SKM-1 treated with dmso at 0.1 percent for 144 hours (cell line): Measurements from ENCODE around the gene KRT32.

Source experiments
- DNase-seq: peaks from one replicate; lab custom pipeline; 2025; ENCODE audit not compliant: unreplicated experiment; lab: John Stamatoyannopoulos, UW

KRT32 gene

GRCh38 chr17:41466988-41467387, at the start of gene KRT32:
KRT32 (minus strand) TSS chr17:41467386; CDS start chr17:41467325, 61 bp downstream.
- no peak for DNase-seq

GRCh38 chr17:41516830-41517283, 49.7 kb upstream of the KRT32 start:
- DNase-seq = no peak

DNA sequence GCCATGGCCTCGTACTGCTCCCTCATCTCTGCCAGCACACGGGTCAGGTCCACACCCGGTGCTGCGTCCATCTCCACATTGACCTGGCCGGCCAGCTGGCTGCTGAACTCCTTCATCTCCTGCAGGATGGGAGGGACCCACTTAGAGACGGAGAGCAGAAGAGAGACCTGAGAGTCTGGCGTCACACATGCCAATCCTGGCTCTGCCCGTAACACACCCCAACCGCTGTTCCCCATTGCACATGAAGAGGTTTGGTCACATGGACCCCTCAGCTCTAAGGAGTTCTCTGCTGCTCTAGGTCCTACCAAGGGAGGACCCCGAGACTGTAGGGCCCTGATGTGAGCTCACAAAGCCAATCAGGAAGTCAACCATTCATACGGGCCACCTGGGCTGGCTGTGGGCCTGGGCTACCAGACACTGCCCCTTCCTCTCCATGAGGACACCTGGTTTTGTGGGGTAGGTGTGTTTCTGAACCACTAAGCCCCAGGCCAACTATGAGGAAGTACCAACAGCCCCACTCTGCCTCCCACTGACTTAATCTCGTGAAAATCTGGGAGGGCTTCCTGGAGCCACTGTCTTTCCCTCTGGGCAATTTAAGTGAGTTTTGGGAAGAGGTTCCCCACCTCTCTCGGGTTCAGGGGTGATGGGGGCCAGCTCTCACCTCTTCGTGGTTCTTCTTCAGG, 49.1 kb upstream of the KRT32 start:
- DNase-seq = no peak

DNA sequence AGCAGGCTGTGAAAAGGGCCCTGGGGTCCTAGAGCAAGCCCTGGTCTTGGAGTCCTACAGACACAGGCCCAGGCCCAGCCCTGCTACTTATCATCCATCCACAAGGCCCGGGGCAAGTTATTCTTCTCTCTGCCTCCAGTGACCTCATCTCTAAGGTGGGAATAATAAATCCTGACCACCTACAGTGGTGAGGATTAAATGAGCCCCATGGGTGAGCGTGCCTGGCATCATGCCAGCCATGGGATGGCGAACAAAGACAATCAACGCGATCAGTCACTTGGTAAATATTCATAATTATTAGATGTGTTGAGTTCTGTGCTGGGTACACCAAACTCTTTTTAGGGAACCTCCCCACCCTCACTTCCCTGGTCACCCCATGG, 46.0 kb upstream of the KRT32 start:
- no peak for DNase-seq

GRCh38 chr17:41512546-41513167, 45.5 kb upstream of the KRT32 start:
- peak; percentile 29 for DNase-seq

GRCh38 chr17:41511716-41512115, 44.5 kb upstream of the KRT32 start:
- no peak for DNase-seq

DNA sequence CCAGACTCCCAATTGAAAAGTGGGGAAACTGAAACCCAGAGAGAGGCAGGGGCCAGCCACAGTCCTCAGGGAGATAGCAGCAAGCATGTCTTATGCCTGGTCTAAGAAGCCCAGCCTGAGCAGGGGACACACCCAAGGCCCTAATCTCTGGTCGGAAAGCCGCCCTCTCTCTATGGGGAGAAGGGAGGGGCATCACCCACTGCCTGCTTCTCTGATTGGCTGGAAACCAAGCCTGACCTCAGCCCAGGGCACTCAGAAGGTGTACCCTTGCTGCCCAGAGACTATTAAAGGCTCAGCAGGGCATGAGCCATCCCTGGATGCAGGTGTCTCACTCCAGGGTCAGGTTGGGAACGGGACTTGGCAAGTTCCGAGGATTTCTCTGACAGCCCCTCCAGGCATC, 43.9 kb upstream of the KRT32 start:
- DNase-seq = no peak

- DNase-seq = no peak
Observed at GRCh38 chr17:41510251-41511065, 43.3 kb upstream of the KRT32 start.

DNA sequence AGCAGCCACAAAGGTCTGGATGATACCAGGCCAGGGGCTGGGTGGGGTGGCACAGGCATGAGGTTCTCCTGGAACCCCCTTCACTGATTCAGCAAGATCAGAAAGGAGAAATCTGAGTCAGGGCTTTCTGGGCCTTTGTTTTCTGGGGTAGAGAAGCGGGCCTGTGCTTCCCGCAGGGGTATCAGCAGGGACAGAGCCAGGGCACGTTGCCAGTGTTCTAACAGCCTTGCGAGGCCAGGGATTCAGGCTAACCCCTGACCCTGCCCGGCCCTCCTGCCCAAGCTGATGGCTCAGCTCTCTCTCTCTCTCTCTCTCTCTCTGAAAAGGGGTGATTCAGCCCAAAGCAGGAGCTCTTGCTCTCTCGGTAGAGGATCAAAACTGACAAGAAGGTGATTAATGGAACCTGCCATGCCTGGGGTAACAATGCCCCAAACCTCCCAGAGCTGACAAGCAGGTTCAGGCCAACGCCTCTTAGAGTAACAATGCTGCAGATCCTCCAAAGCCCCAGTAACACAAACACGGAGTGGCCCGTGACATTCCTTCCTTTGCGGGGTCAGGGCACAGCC, 40.2 kb upstream of the KRT32 start:
- no peak for DNase-seq

GRCh38 chr17:41505809-41506767, 38.9 kb upstream of the KRT32 start:
- peak; percentile 66 for DNase-seq

- no peak for DNase-seq
Observed at GRCh38 chr17:41505007-41505808, 38.0 kb upstream of the KRT32 start, which contains the start of gene KRT13. KRT13 (minus strand) TSS chr17:41505612; CDS start chr17:41505550, 62 bp downstream.

- no peak for DNase-seq
Observed at GRCh38 chr17:41504246-41504977, 37.2 kb upstream of the KRT32 start.

GRCh38 chr17:41503202-41503601, 36.0 kb upstream of the KRT32 start:
- DNase-seq = no peak

DNA sequence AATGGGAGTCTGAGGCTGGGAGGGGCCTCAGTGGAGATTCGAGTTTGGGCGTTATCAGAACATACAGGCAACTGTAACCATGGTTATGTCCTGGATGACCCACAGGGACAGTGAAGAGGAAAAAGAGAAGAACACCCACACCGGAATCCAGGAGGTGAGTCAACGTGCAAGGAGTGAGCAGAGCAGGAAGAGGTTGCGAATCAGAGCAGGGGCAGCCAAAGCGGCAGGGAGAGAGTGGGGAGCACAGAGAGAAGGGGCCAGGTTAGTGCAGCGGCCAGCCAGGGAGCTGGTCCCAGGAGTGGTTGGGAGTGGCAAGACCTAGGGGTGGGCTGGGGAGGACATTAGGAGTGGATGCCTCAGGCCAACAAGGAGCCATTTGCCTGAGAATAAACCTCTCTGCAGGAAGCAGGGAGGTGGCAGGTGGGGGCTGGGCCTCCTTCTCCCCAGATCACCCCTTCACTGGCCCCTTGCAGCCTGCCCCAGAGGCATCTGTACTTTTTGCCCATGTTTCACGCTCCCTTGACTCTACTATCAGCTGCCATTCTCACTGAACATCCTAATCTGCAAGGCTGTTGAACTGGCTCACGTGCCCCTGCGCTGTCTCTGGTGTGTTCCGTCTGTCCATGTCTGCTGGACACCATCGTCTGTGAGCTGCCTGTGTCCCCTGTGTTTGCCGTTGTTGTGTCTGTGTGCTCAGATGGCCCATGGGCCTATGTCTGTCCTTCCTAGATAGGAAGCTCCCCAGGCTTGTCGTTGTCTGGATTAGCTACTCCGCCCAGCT, 33.1 kb upstream of the KRT32 start:
- peak; percentile 43 for DNase-seq

DNA sequence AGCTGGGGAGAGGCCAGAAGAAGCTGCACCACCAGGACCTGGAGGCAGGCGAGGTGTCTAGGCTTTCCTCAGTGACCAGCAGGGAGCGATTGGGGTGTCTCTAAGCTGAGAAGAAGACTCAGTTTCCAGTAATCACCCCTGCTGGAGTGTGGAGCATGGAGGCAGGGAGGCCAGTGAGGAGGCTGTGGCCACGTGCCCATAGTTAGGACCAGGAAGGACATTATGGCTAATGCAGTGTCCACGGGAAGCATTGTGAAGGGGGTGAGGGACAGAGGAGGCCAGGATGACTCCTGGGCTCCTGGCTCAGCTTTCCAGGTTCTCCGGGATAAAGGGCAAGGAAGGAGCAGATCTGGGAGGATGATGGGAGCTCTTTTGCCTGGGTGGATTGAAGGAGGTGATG, 32.5 kb upstream of the KRT32 start:
- no peak for DNase-seq

DNA sequence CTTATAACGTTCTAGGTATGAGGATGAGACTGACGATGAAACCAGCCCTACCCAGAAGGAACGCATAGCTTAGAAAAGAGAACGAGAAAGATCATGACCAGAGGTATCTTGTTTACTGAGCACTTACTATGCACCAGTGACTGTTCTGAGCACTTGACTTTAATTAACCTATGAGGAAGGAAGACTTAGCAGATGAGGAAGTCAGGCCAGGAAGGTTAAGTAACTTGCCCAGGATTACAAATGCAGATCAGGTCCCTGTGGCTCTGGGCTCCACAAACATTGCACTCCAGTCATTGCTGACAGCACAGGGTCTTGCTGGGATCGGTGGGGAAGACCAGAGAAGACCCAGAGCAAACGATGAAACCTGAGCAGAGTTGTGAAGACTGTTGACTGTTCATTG, 31.1 kb upstream of the KRT32 start:
- DNase-seq = peak; percentile 94

GRCh38 chr17:41496803-41497484, 29.8 kb upstream of the KRT32 start:
- peak; percentile 97 for DNase-seq

GRCh38 chr17:41494524-41494923, 27.3 kb upstream of the KRT32 start:
- DNase-seq = no peak
